Neural crest cell (in vitro differentiated cells): Measurements from ENCODE around the gene DNAH9. TPM values are rescaled to one million over a fixed set of nuclear protein-coding genes. Genes with fewer than 3 reads are reported as not detected.

Experiments
- DNase-seq: peaks from one replicate; pipeline ENCODE4 v3.0.0; 2021; ENCODE audit warnings: low read depth, mixed read lengths, low spot score
- H3K27ac Mint-ChIP-seq: one replicate; pipeline ENCODE4 v1.8.0; 2021; ENCODE audit warnings: mild to moderate bottlenecking, mixed read lengths; ENCODE audit not compliant: unreplicated experiment
- H3K27me3 Mint-ChIP-seq: 2 replicates; pipeline ENCODE4 v1.8.0; 2021; ENCODE audit warnings: low read depth, mild to moderate bottlenecking, mixed read lengths
- H3K36me3 Mint-ChIP-seq: 2 replicates; pipeline ENCODE4 v1.8.0; 2021; ENCODE audit warnings: low read depth, mild to moderate bottlenecking, mixed read lengths
- H3K4me1 Mint-ChIP-seq: 2 replicates; pipeline ENCODE4 v1.8.0; 2021; ENCODE audit warnings: mixed read lengths
- H3K4me3 Mint-ChIP-seq: one replicate; pipeline ENCODE4 v1.8.0; 2021; ENCODE audit warnings: mild to moderate bottlenecking, mixed read lengths
- H3K9me3 Mint-ChIP-seq: 2 replicates; pipeline ENCODE4 v1.8.0; 2021; ENCODE audit warnings: mixed read lengths
- CTCF ChIP-seq: fragments of 200-600 bp; sonication (generic); conservative IDR thresholded peaks from 2 replicates; pipeline ENCODE4 v1.5.0; 2021; ENCODE audit warnings: antibody characterized with exemption, mild to moderate bottlenecking
- total RNA-seq: library from RNA; stranded (reverse); gene quantifications from 2 replicates; pipeline ENCODE4 v1.2.1, GENCODE V29; 2021

DNAH9 gene
- total RNA-seq, 1 donor from 2014 or later: 18.6 TPM

GRCh38 chr17:11999696-12000095, 401.4 kb downstream of the DNAH9 start:
- Mint-ChIP-seq H3K4me1 (peaks cover 5% of the 10 kb centered on the region), H3K4me3 (peak overlapping the region; percentile 7), H3K36me3 (no peaks in the 10 kb centered on the region), H3K27me3 (no peaks in the 10 kb centered on the region), H3K9me3 (no peaks in the 10 kb centered on the region), H3K27ac (no peak overlapping the region)
- no peak for TF ChIP-seq CTCF
- no peak for DNase-seq

- H3K27me3 Mint-ChIP-seq: peaks cover 2% of the 10 kb centered on the region
- DNase-seq: no peak
- H3K9me3 Mint-ChIP-seq: peaks cover 2% of the 10 kb centered on the region
- H3K4me1 Mint-ChIP-seq: no peaks in the 10 kb centered on the region
- TF ChIP-seq CTCF: no peak
- no peak overlapping the region for H3K27ac Mint-ChIP-seq
- H3K36me3 Mint-ChIP-seq: no peaks in the 10 kb centered on the region
- no peak overlapping the region for H3K4me3 Mint-ChIP-seq
These were observed 409.2 kb downstream of the DNAH9 start for GRCh38 chr17:12007466-12007865.
